Stimulated activated naive CD8-positive, alpha-beta T cell treated with anti-CD3 and anti-CD28 coated beads, Interleukin-15, Interleukin-2, amounts not matched to agents 100 U/mL and 50 U/mL, for 24 hours (primary cell): ENCODE data around the gene CCR9.

Experiments
- ATAC-seq: fragments of 150-1000 bp; cut with Tn5 transposase; one replicate; pipeline ENCODE4 v1.10.0; 2021
- DNase-seq: peaks from one replicate; pipeline ENCODE4 v3.0.0; 2021

The CCR9 gene

GRCh38 chr3:45908761-45909160 lies 22.4 kb downstream of the CCR9 start:
- no peak for ATAC-seq
- DNase-seq = no peak

GRCh38 chr3:45909542-45909941 lies 23.2 kb downstream of the CCR9 start:
- ATAC-seq = no peak

GRCh38 chr3:45910892-45911291 lies 24.5 kb downstream of the CCR9 start:
- no peak for DNase-seq
- ATAC-seq = no peak

More at GRCh38 chr3:45909542-45909941, 23.2 kb downstream of the CCR9 start:
- no peak for DNase-seq

- ATAC-seq (no peak), DNase-seq (no peak)
Measured at GRCh38 chr3:45911511-45912226, 25.3 kb downstream of the CCR9 start.

GRCh38 chr3:45912435-45912834 lies 26.1 kb downstream of the CCR9 start:
- DNase-seq = no peak
- no peak for ATAC-seq

GRCh38 chr3:45914362-45915058 lies 28.2 kb downstream of the CCR9 start:
- DNase-seq (no peak), ATAC-seq (no peak)

- ATAC-seq (no peak), DNase-seq (no peak)
Measured at GRCh38 chr3:45915059-45915439, 28.7 kb downstream of the CCR9 start.

GRCh38 chr3:45915518-45916231 lies 29.3 kb downstream of the CCR9 start:
- ATAC-seq (peak; percentile 94), DNase-seq (peak; percentile 82)

- ATAC-seq = no peak
- no peak for DNase-seq
Measured at GRCh38 chr3:45917146-45917898, 31.0 kb downstream of the CCR9 start.

- no peak for DNase-seq
- ATAC-seq = no peak
Measured at GRCh38 chr3:45921158-45922038, 35.1 kb downstream of the CCR9 start.

GRCh38 chr3:45922039-45922326 lies 35.6 kb downstream of the CCR9 start:
- DNase-seq (no peak), ATAC-seq (no peak)

GRCh38 chr3:45922950-45923590 lies 36.7 kb downstream of the CCR9 start:
- DNase-seq = no peak
- ATAC-seq = no peak

- no peak for DNase-seq
- ATAC-seq = peak; percentile 50
Measured at GRCh38 chr3:45923755-45924154, 37.4 kb downstream of the CCR9 start.

GRCh38 chr3:45927881-45928280 lies 41.5 kb downstream of the CCR9 start:
- ATAC-seq = no peak

GRCh38 chr3:45929042-45929679 lies 42.8 kb downstream of the CCR9 start:
- ATAC-seq (peak; percentile 87), DNase-seq (peak; percentile 76)

More at GRCh38 chr3:45927881-45928280, 41.5 kb downstream of the CCR9 start:
- DNase-seq = no peak

- no peak for ATAC-seq
- DNase-seq = no peak
Measured at GRCh38 chr3:45931496-45931895, 45.2 kb downstream of the CCR9 start.

- no peak for ATAC-seq
- no peak for DNase-seq
Measured at GRCh38 chr3:45932112-45932511, 45.8 kb downstream of the CCR9 start.

GRCh38 chr3:45933591-45933990 lies 47.2 kb downstream of the CCR9 start:
- DNase-seq (no peak), ATAC-seq (no peak)

GRCh38 chr3:45936261-45936660 lies 49.9 kb downstream of the CCR9 start:
- no peak for DNase-seq
- no peak for ATAC-seq

GRCh38 chr3:45937206-45938042 lies 51.1 kb downstream of the CCR9 start:
- no peak for DNase-seq

More at GRCh38 chr3:45937206-45938042, 51.1 kb downstream of the CCR9 start:
- no peak for ATAC-seq
